ENCODE data around the gene MAN2A2. TPM values are rescaled to one million over a fixed set of nuclear protein-coding genes. Genes with fewer than 3 reads are reported as not detected.

Gene MAN2A2
- total RNA-seq, 2 donors from 2014 or later: 172 to 244 TPM

GRCh38 chr15:90875549-90875981, 27.5 kb upstream of the MAN2A2 start:
- Mint-ChIP-seq H3K4me1 (ENCODE audit: low read depth in 2 of 2) (peaks cover 33 to 40% of the 10 kb centered on the region in 2 donors), H3K9me3 (no peaks in the 10 kb centered on the region), H3K4me3 (peak overlapping the region; percentile 94), H3K36me3 (peaks cover 16% of the 10 kb centered on the region), H3K27me3 (no peaks in the 10 kb centered on the region), H3K27ac (peak overlapping the region; percentile 96 to 98)
- DNase-seq (ENCODE audit: low spot score): no peak
- ATAC-seq: no peak

- Mint-ChIP-seq H3K36me3 (peaks cover 12% of the 10 kb centered on the region), H3K27ac (peak overlapping the region; percentile 96 to 98), H3K4me1 (ENCODE audit: low read depth in 2 of 2) (peaks cover 29 to 36% of the 10 kb centered on the region in 2 donors), H3K27me3 (no peaks in the 10 kb centered on the region), H3K9me3 (no peaks in the 10 kb centered on the region), H3K4me3 (peak overlapping the region; percentile 38)
- DNase-seq (ENCODE audit: low spot score): no peak
- no peak for ATAC-seq
These were observed 27.1 kb upstream of the MAN2A2 start for GRCh38 chr15:90876046-90876445.

GRCh38 chr15:90876512-90877170, 26.5 kb upstream of the MAN2A2 start:
- no peak for ATAC-seq
- no peaks in the 10 kb centered on the region for H3K9me3 Mint-ChIP-seq
- no peak for DNase-seq (ENCODE audit: low spot score)
- peaks cover 29 to 38% of the 10 kb centered on the region in 2 donors for H3K4me1 Mint-ChIP-seq (ENCODE audit: low read depth in 2 of 2)
- H3K27me3 Mint-ChIP-seq: no peaks in the 10 kb centered on the region
- H3K27ac Mint-ChIP-seq: peak overlapping the region; percentile 96 to 98
- peaks cover 12% of the 10 kb centered on the region for H3K36me3 Mint-ChIP-seq
- H3K4me3 Mint-ChIP-seq: peak overlapping the region; percentile 38

- Mint-ChIP-seq H3K27ac (peak overlapping the region; percentile 96 to 98), H3K4me3 (peak overlapping the region; percentile 38), H3K4me1 (ENCODE audit: low read depth in 2 of 2) (peaks cover 28 to 38% of the 10 kb centered on the region in 2 donors), H3K9me3 (no peaks in the 10 kb centered on the region), H3K27me3 (no peaks in the 10 kb centered on the region), H3K36me3 (peaks cover 10% of the 10 kb centered on the region)
- DNase-seq (ENCODE audit: low spot score) (no peak), ATAC-seq (no peak)
These were observed 25.8 kb upstream of the MAN2A2 start for GRCh38 chr15:90877315-90877714.

GRCh38 chr15:90877996-90878395, 25.1 kb upstream of the MAN2A2 start:
- peaks cover 26 to 42% of the 10 kb centered on the region in 2 donors for H3K4me1 Mint-ChIP-seq (ENCODE audit: low read depth in 2 of 2)

GRCh38 chr15:90878660-90879059, 24.4 kb upstream of the MAN2A2 start:
- no peaks in the 10 kb centered on the region for H3K27me3 Mint-ChIP-seq
- H3K4me3 Mint-ChIP-seq: no peak overlapping the region
- no peaks in the 10 kb centered on the region for H3K9me3 Mint-ChIP-seq
- peaks cover 6% of the 10 kb centered on the region for H3K36me3 Mint-ChIP-seq
- peak overlapping the region; percentile 96 to 98 for H3K27ac Mint-ChIP-seq
- H3K4me1 Mint-ChIP-seq (ENCODE audit: low read depth in 2 of 2): peaks cover 26 to 46% of the 10 kb centered on the region in 2 donors
- DNase-seq (ENCODE audit: low spot score): no peak
- ATAC-seq: no peak

More at GRCh38 chr15:90877996-90878395, 25.1 kb upstream of the MAN2A2 start:
- H3K27me3 Mint-ChIP-seq: no peaks in the 10 kb centered on the region
- H3K36me3 Mint-ChIP-seq: peaks cover 6% of the 10 kb centered on the region
- H3K9me3 Mint-ChIP-seq: no peaks in the 10 kb centered on the region
- ATAC-seq (no peak), DNase-seq (ENCODE audit: low spot score) (no peak)
- peak overlapping the region; percentile 96 to 98 for H3K27ac Mint-ChIP-seq
- H3K4me3 Mint-ChIP-seq: peak overlapping the region; percentile 38

GRCh38 chr15:90879730-90880366, 23.3 kb upstream of the MAN2A2 start:
- Mint-ChIP-seq H3K9me3 (no peaks in the 10 kb centered on the region), H3K36me3 (peaks cover 6% of the 10 kb centered on the region), H3K4me1 (ENCODE audit: low read depth in 2 of 2) (peaks cover 21 to 45% of the 10 kb centered on the region in 2 donors), H3K27me3 (no peaks in the 10 kb centered on the region), H3K27ac (peak overlapping the region in 1 of 2 donors; percentile 98), H3K4me3 (no peak overlapping the region)
- ATAC-seq (no peak), DNase-seq (ENCODE audit: low spot score) (no peak)

GRCh38 chr15:90880381-90881145, 22.5 kb upstream of the MAN2A2 start:
- peaks cover 24 to 47% of the 10 kb centered on the region in 2 donors for H3K4me1 Mint-ChIP-seq (ENCODE audit: low read depth in 2 of 2)
- no peak overlapping the region for H3K4me3 Mint-ChIP-seq
- DNase-seq (ENCODE audit: low spot score) (no peak), ATAC-seq (no peak)
- peak overlapping the region in 1 of 2 donors; percentile 26 for H3K27ac Mint-ChIP-seq
- H3K27me3 Mint-ChIP-seq: no peaks in the 10 kb centered on the region
- no peaks in the 10 kb centered on the region for H3K9me3 Mint-ChIP-seq
- H3K36me3 Mint-ChIP-seq: peaks cover 6% of the 10 kb centered on the region

GRCh38 chr15:90881181-90881977, 21.7 kb upstream of the MAN2A2 start:
- Mint-ChIP-seq H3K4me1 (ENCODE audit: low read depth in 2 of 2) (peaks cover 30 to 50% of the 10 kb centered on the region in 2 donors), H3K27me3 (no peaks in the 10 kb centered on the region), H3K9me3 (no peaks in the 10 kb centered on the region), H3K4me3 (no peak overlapping the region), H3K36me3 (peaks cover 6% of the 10 kb centered on the region), H3K27ac (peak overlapping the region in 1 of 2 donors; percentile 26)
- ATAC-seq: no peak
- no peak for DNase-seq (ENCODE audit: low spot score)

GRCh38 chr15:90881978-90882721, 21.0 kb upstream of the MAN2A2 start:
- peaks cover 24 to 46% of the 10 kb centered on the region in 2 donors for H3K4me1 Mint-ChIP-seq (ENCODE audit: low read depth in 2 of 2)
- peaks cover under 1% of the 10 kb centered on the region for H3K36me3 Mint-ChIP-seq
- H3K27ac Mint-ChIP-seq: peak overlapping the region; percentile 63 to 79
- no peak overlapping the region for H3K4me3 Mint-ChIP-seq
- H3K9me3 Mint-ChIP-seq: no peaks in the 10 kb centered on the region
- ATAC-seq (no peak), DNase-seq (ENCODE audit: low spot score) (no peak)
- H3K27me3 Mint-ChIP-seq: no peaks in the 10 kb centered on the region

GRCh38 chr15:90882781-90883525, 20.1 kb upstream of the MAN2A2 start:
- peaks cover 25 to 45% of the 10 kb centered on the region in 2 donors for H3K4me1 Mint-ChIP-seq (ENCODE audit: low read depth in 2 of 2)
- H3K36me3 Mint-ChIP-seq: no peaks in the 10 kb centered on the region

GRCh38 chr15:90883526-90883975, 19.6 kb upstream of the MAN2A2 start:
- Mint-ChIP-seq H3K27ac (peak overlapping the region; percentile 63 to 79), H3K4me3 (peak overlapping the region; percentile 45), H3K9me3 (no peaks in the 10 kb centered on the region), H3K4me1 (ENCODE audit: low read depth in 2 of 2) (peaks cover 30 to 46% of the 10 kb centered on the region in 2 donors), H3K36me3 (peaks cover 4% of the 10 kb centered on the region), H3K27me3 (no peaks in the 10 kb centered on the region)
- ATAC-seq (no peak), DNase-seq (ENCODE audit: low spot score) (no peak)

More at GRCh38 chr15:90882781-90883525, 20.1 kb upstream of the MAN2A2 start:
- Mint-ChIP-seq H3K27ac (peak overlapping the region; percentile 63 to 79), H3K4me3 (peak overlapping the region; percentile 45), H3K9me3 (no peaks in the 10 kb centered on the region), H3K27me3 (no peaks in the 10 kb centered on the region)
- ATAC-seq (no peak), DNase-seq (ENCODE audit: low spot score) (no peak)

Measured in natural killer cell treated with Interleukin-12 subunit alpha and Interleukin-12 subunit beta and Interleukin-15 and Interleukin-18, amount 100 ng/mL, for 72 hours (primary cell).